PC-9 (cell line): ENCODE measurements around the gene IKZF3.

Experiments used
- EZH2 ChIP-seq: fragments of 200-600 bp; sonication (generic); IDR thresholded peaks from 2 replicates; pipeline ENCODE4 v1.8.0; 2017; ENCODE audit warnings: antibody characterized with exemption, low read depth
- TF ChIP-seq, protein P1 (sequence below): fragments of 200-600 bp; sonication (generic); conservative IDR thresholded peaks from 2 replicates; pipeline ENCODE4 v1.6.1; 2017; ENCODE audit warnings: mixed run types, antibody characterized with exemption, mild to moderate bottlenecking, moderate library complexity

DNA sequence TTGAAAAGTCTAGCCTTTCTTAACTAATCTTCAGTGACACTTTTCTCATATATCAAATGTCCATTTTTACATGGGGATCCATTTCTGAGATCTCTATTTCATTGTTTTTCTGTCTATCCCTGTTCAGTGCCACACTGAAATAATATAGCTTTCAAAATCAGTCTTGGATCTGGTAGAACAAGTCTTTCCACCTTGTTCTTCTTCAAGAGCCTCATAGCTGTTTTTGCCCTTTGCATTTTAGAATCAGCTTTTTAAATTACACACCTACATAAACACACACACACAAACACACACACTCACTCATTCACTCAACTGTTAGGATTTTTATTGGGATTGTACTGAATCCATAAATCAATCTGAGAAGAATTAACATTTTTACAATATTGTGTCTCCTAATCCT, 35.1 kb upstream of the IKZF3 start:
- TF ChIP-seq, protein P1, sequence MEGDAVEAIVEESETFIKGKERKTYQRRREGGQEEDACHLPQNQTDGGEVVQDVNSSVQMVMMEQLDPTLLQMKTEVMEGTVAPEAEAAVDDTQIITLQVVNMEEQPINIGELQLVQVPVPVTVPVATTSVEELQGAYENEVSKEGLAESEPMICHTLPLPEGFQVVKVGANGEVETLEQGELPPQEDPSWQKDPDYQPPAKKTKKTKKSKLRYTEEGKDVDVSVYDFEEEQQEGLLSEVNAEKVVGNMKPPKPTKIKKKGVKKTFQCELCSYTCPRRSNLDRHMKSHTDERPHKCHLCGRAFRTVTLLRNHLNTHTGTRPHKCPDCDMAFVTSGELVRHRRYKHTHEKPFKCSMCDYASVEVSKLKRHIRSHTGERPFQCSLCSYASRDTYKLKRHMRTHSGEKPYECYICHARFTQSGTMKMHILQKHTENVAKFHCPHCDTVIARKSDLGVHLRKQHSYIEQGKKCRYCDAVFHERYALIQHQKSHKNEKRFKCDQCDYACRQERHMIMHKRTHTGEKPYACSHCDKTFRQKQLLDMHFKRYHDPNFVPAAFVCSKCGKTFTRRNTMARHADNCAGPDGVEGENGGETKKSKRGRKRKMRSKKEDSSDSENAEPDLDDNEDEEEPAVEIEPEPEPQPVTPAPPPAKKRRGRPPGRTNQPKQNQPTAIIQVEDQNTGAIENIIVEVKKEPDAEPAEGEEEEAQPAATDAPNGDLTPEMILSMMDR = no peak
- no peak for TF ChIP-seq EZH2
